PC-3 (cell line): ENCODE data around the gene P2RX3. TPM values are rescaled to one million over a fixed set of nuclear protein-coding genes. Genes with fewer than 3 reads are reported as not detected.

Experiments used
- ATAC-seq: fragments of 200-7000 bp; cut with Tn5 transposase; 2 replicates; pipeline ENCODE4 v1.9.1; 2020; ENCODE audit warnings: mild to moderate bottlenecking, moderate library complexity
- BruUV-seq: library from RNA; stranded (reverse); fragments of 400-500 nt; replicated peaks from 2 replicates; lab custom pipeline; 2021; lab: Mats Ljungman, UMichigan
- CTCF ChIA-PET: fragments of 300-600 bp; sonication (Branson Sonifier 250); formaldehyde crosslinking; loops from one replicate; lab custom pipeline; 2022; ENCODE audit warnings: antibody characterized with exemption; lab: Charles Lee
- POLR2A ChIA-PET: fragments of 300-600 bp; sonication (Branson Sonifier 250); formaldehyde crosslinking; loops from one replicate; lab custom pipeline; 2022; ENCODE audit warnings: antibody characterized with exemption; ENCODE audit not compliant: unreplicated experiment; lab: Charles Lee
- DNase-seq: peaks from one replicate; pipeline ENCODE4 v3.0.0-alpha.2; 2015
- H2AFZ ChIP-seq: fragments of 300-600 bp; sonication (generic); 2 replicates; pipeline ENCODE4 v1.6.0; 2016; ENCODE audit warnings: antibody characterized with exemption, low read length
- H3F3A ChIP-seq: fragments of 300-600 bp; sonication (generic); one replicate; pipeline ENCODE4 v1.6.0; 2017; ENCODE audit warnings: antibody characterized with exemption, low read length, control low read depth, mild to moderate bottlenecking; ENCODE audit not compliant: unreplicated experiment
- H3K27ac ChIP-seq: fragments of 300-600 bp; sonication (generic); 2 replicates; pipeline ENCODE4 v1.5.1; 2016; ENCODE audit warnings: mild to moderate bottlenecking, low read length
- H3K27me3 ChIP-seq: fragments of 300-600 bp; sonication (generic); 2 replicates; pipeline ENCODE4 v1.6.1; 2016; ENCODE audit warnings: low read length, mixed read lengths
- H3K36me3 ChIP-seq: fragments of 300-600 bp; sonication (generic); 2 replicates; pipeline ENCODE4 v1.6.1; 2016; ENCODE audit warnings: low read depth, mixed run types, low read length, mixed read lengths
- H3K4me1 ChIP-seq: fragments of 300-600 bp; sonication (generic); 2 replicates; pipeline ENCODE4 v1.5.1; 2016; ENCODE audit warnings: low read length; ENCODE audit not compliant: insufficient read depth
- H3K4me2 ChIP-seq: fragments of 300-600 bp; sonication (generic); 2 replicates; pipeline ENCODE4 v1.6.0; 2016; ENCODE audit warnings: low read length
- H3K4me3 ChIP-seq: fragments of 300-600 bp; sonication (generic); 2 replicates; pipeline ENCODE4 v1.5.1; 2016; ENCODE audit warnings: mild to moderate bottlenecking, low read length, mixed read lengths
- H3K79me2 ChIP-seq: fragments of 300-600 bp; sonication (generic); 2 replicates; pipeline ENCODE4 v1.6.1; 2017; ENCODE audit warnings: low read length, mixed read lengths
- H3K9ac ChIP-seq: fragments of 300-600 bp; sonication (generic); 2 replicates; pipeline ENCODE4 v1.6.0; 2016; ENCODE audit warnings: mild to moderate bottlenecking, low read length
- H3K9me2 ChIP-seq: fragments of 300-600 bp; sonication (generic); replicated peaks from 2 replicates; pipeline ENCODE4 v1.6.1; 2016; ENCODE audit warnings: mixed run types, low read length, mixed read lengths
- H3K9me3 ChIP-seq: fragments of 300-600 bp; sonication (generic); 2 replicates; pipeline ENCODE4 v1.6.1; 2016; ENCODE audit warnings: low read length, mixed read lengths
- H4K20me1 ChIP-seq: fragments of 300-600 bp; sonication (generic); 2 replicates; pipeline ENCODE4 v1.6.1; 2016; ENCODE audit warnings: low read length, mixed read lengths
- CTCF ChIP-seq: fragments of 300-600 bp; sonication (generic); conservative IDR thresholded peaks from 2 replicates; pipeline ENCODE4 v1.5.1; 2017; ENCODE audit warnings: antibody characterized with exemption, low read depth, mild to moderate bottlenecking, low read length
- EZH2 ChIP-seq: fragments of 300-600 bp; sonication (generic); IDR thresholded peaks from one replicate; pipeline ENCODE4 v1.6.1; 2017; ENCODE audit warnings: antibody characterized with exemption, mild to moderate bottlenecking, low read length; ENCODE audit not compliant: unreplicated experiment
- EZH2phosphoT487 ChIP-seq: fragments of 300-600 bp; sonication (generic); IDR thresholded peaks from 2 replicates; pipeline ENCODE4 v1.6.1; 2018; ENCODE audit warnings: mild to moderate bottlenecking, antibody characterized with exemption, low read length, borderline replicate concordance
- intact Hi-C: fragments of 100-400 bp; cut with micrococcal nuclease; formaldehyde crosslinking; loops from 2 replicates; pipeline ENCODE4 v1.9.0; 2023
- total RNA-seq: library from RNA; depleted of rRNA; stranded (reverse); fragments of >200 nt; gene quantifications from 2 replicates; pipeline ENCODE4 v1.2.3, GENCODE V29; 2014

P2RX3 gene
- total RNA-seq, 1 experiment from 2014 or later: not detected

- no peak for DNase-seq
- intact Hi-C loops: no loop called here
- CTCF ChIA-PET: no interaction called here
These were observed 70.6 kb downstream of the P2RX3 start for GRCh38 chr11:57408771-57409170.

GRCh38 chr11:57409321-57410100, 71.4 kb downstream of the P2RX3 start:
- Histone ChIP-seq H3K36me3 (0 out of 2 replicates have a peak, but pooled peaks cover 3% of the 10 kb centered on the region), H3F3A (no peaks in the 10 kb centered on the region), H3K9me2 (no peaks in the 10 kb centered on the region), H3K4me1 (peaks cover 20% of the 10 kb centered on the region), H3K9ac (no peak overlapping the region), H3K4me2 (no peak overlapping the region), H3K27me3 (no peaks in the 10 kb centered on the region), H3K9me3 (no peaks in the 10 kb centered on the region), H3K4me3 (no peak overlapping the region), H2AFZ (no peak overlapping the region), H3K79me2 (no peaks in the 10 kb centered on the region), H3K27ac (no peak overlapping the region), H4K20me1 (no peaks in the 10 kb centered on the region)
- ATAC-seq (no peak), DNase-seq (no peak)
- BruUV-seq: no TSS peak
- POLR2A ChIA-PET: no interaction called here
- intact Hi-C loops: no loop called here
- CTCF ChIA-PET: no interaction called here
- TF ChIP-seq EZH2 (no peak), EZH2phosphoT487 (no peak), CTCF (no peak)

More at GRCh38 chr11:57408771-57409170, 70.6 kb downstream of the P2RX3 start:
- POLR2A ChIA-PET: no interaction called here
- H3K4me2 ChIP-seq: no peak overlapping the region
- no peak for ATAC-seq
- H3F3A ChIP-seq: no peaks in the 10 kb centered on the region
- no peak overlapping the region for H3K27ac ChIP-seq
- no peak overlapping the region for H2AFZ ChIP-seq
- no peaks in the 10 kb centered on the region for H3K9me3 ChIP-seq
- H3K79me2 ChIP-seq: no peaks in the 10 kb centered on the region
- H3K4me1 ChIP-seq: peaks cover 20% of the 10 kb centered on the region
- 0 out of 2 replicates have a peak, but pooled peaks cover 3% of the 10 kb centered on the region for H3K36me3 ChIP-seq
- no peak overlapping the region for H3K9ac ChIP-seq
- no peaks in the 10 kb centered on the region for H3K27me3 ChIP-seq
- BruUV-seq: no TSS peak
- no peaks in the 10 kb centered on the region for H3K9me2 ChIP-seq
- TF ChIP-seq EZH2phosphoT487: no peak
- no peak for TF ChIP-seq EZH2
- TF ChIP-seq CTCF: no peak
- H4K20me1 ChIP-seq: no peaks in the 10 kb centered on the region
- H3K4me3 ChIP-seq: no peak overlapping the region

- Histone ChIP-seq H3K27me3 (no peaks in the 10 kb centered on the region), H3K4me1 (peaks cover 20% of the 10 kb centered on the region), H2AFZ (no peak overlapping the region), H4K20me1 (no peaks in the 10 kb centered on the region), H3K27ac (no peak overlapping the region), H3K79me2 (no peaks in the 10 kb centered on the region), H3K9ac (no peak overlapping the region), H3F3A (no peaks in the 10 kb centered on the region), H3K9me3 (no peaks in the 10 kb centered on the region), H3K4me2 (no peak overlapping the region), H3K36me3 (0 out of 2 replicates have a peak, but pooled peaks cover 6% of the 10 kb centered on the region), H3K9me2 (no peaks in the 10 kb centered on the region), H3K4me3 (no peak overlapping the region)
- ChIA-PET CTCF (no interaction called here), POLR2A (no interaction called here)
- DNase-seq: peak; percentile 74
- 0 out of 2 replicates have a peak, but pooled peaks have one; percentile 8 for ATAC-seq
- BruUV-seq: no TSS peak
- TF ChIP-seq EZH2: no peak
- TF ChIP-seq EZH2phosphoT487: no peak
- no peak for TF ChIP-seq CTCF
- intact Hi-C loops: no loop called here
These were observed 72.1 kb downstream of the P2RX3 start for GRCh38 chr11:57410287-57410686.
